Adipose tissue (tissue), 3 donors: ENCODE data around the gene HACD2. TPM values are rescaled to one million over a fixed set of nuclear protein-coding genes. Genes with fewer than 3 reads are reported as not detected.

ENCODE experiments used
- H3K27ac ChIP-seq: one replicate; pipeline ENCODE4 v1.5.1; 2013; ENCODE audit warnings: low read depth, low read length
- WGBS, 3 donors: extraction: QIAGEN DNeasy Blood & Tissue Kit; methylation state at CpG; one replicate each; pipeline ENCODE4 v1.1.7; 2013; 5-methylcytosine and 5-hydroxymethylcytosine counted together
- polyA plus RNA-seq, 3 donors: library from polyadenylated mRNA; stranded (reverse); fragments of 200-250 nt; gene quantifications; one replicate each; pipeline ENCODE4 v1.2.3, GENCODE V29; 2013
- donor health status: healthy with polysubstance abuse.
- donor health status: Bipolar disorder and iron deficiency.
- donor health status: healthy.

HACD2 gene
- polyA plus RNA-seq, 3 donors, result 11.7 to 44.8 (median 12.8) TPM

DNA sequence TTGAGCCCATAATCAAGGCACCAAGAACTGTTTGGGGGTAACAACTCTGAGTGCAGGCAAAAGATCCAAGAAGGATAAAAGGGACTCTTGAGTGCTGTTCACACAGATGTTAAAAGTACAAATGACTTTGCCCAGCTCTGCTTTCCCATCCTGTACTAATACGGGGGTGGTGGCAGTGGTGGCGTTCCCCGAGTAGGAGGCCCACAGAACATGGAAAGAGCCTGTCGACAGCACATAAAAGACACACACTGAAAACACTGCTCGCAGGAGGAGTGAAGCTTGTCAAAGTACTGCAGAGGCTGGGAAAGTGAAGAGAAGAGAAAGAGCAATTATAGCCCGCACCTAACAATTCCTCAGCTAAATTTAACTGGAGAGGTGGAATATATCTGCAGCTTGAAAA is 40.9 kb downstream of the HACD2 start:
- 89 to 95% (median 95%) methylated on average over 6 of the region's 6 CpGs for WGBS, 3 donors
- H3K27ac ChIP-seq, result no peak overlapping the region

DNA sequence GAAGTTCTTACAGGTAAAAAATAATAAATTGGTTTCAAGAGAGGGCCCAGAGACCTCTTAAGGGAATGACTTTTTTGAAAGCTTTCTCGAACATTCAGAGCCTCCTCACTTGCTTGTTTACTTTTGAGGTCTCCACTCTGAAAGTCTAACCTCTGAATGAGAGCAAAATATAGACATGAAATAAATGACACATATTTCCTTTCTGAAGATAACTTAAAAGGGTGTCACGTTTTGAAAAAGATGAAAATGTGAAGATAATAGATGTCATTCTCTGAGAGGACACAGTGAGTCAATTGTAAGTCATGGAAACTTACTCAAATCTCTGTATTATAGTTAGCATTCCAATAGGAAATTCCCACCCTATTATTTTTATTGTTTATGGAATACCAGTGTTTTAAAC is 44.6 kb downstream of the HACD2 start:
- no peak overlapping the region for H3K27ac ChIP-seq
- 64 to 69% (median 66%) methylated on average over 2 of the region's 2 CpGs for WGBS, 3 donors

DNA sequence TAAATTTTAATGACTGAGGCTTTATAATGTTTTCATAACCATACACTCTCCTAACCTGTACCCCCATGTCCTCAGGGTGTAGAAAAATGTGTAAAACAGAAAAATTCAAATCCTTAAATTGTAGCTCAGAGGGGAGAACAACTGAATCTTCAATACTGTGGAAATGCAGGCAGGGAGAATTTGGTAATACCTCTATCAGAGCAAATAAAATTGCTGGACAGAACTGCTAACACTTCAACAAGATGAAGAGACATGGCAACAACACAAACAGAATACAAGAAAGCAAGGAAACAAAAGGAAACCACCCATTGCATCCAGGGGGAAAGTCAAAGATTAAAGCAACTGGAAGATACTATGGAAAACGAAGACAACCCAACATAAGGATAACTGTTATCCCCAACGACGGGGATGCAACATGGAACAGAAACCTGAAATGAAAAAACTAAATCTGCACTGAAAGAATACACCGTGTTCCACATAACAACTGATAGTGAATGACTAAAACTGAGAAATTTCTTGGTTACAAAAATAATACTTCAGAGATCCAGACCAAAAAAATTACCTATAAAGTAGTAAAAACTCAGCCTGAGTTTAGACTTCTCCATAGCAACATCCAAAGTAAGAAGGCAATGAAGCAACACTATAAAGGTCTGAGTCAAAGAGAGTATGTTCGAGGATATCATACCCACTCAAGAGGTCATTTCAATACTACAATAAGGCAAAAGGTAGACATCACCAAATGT is 48.5 kb downstream of the HACD2 start:
- H3K27ac ChIP-seq, result no peak overlapping the region
- WGBS, 3 donors, result 92 to 94% (median 93%) methylated on average over 5 of the region's 5 CpGs

DNA sequence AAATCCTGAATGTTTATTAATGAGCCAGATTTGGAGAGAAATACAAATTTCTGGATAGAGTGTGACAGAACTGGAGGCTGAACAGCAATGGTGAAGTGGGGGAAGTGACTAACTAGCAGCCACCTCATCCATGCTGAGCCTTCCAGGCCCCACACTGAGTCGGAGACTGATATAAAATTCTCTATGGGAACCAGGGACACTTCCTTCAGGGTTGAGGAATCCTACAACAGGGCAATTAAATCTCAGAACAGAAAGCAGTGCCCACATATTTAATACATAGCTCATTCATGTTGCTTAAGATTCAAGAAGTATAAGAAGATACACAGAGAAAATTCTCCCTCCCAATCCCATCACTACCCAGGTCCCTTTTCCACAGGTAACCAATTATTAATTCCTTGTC is 49.3 kb downstream of the HACD2 start:
- 74 to 100% (median 84%) methylated on average over 1 of the region's 1 CpG for WGBS, 3 donors
- H3K27ac ChIP-seq, result no peak overlapping the region

DNA sequence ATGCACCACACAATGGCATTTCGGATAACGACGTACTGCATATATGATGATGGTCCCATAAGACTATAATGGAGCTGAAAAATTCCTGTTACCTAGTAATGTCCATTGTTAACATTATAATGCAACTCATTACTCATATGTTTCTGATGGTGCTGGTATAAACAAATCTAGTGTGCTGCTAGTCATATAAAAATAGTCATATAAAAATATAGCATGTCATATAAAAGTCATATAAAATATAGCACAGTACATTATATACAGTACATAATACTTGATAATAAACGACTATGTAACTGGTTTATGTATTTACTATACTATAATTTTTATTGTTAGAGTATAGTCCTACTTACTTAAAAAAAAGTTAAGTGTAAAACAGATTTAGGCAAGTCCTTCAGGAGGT is 50.6 kb downstream of the HACD2 start:
- WGBS, 3 donors, result 90 to 95% (median 92%) methylated on average over 4 of the region's 4 CpGs

DNA sequence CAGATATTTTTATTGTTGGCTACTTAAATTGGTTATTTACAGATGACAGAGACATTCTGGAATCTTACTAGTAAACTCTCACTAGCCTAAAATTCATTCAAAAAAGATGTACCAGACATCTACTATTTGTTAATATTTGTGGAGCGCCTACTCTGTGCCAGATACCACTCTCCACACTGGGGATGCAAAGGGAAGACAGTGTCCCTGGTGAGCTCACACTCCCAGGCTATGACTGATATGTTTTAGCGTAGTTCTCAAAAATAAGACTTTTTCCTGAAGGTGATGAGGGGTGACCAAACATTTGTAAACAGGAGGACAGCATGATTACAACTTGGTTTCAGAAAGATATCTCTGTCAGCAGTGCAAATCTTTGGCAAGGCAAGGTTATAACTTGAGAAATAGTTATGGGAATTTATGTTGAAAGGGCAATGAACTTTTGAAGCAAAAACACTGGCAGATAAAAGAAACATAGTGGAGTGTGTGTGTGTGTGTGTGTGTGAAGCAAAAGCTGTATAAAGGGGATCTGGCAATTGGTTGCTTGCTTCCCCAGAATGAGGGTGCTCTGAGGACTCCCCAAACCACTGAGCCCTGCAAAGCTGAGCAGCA is 51.2 kb downstream of the HACD2 start:
- WGBS, 3 donors, result 77 to 96% (median 86%) methylated on average over 2 of the region's 2 CpGs
- H3K27ac ChIP-seq, result no peak overlapping the region

More for the DNA sequence above, 50.6 kb downstream of the HACD2 start:
- H3K27ac ChIP-seq, result no peak overlapping the region

DNA sequence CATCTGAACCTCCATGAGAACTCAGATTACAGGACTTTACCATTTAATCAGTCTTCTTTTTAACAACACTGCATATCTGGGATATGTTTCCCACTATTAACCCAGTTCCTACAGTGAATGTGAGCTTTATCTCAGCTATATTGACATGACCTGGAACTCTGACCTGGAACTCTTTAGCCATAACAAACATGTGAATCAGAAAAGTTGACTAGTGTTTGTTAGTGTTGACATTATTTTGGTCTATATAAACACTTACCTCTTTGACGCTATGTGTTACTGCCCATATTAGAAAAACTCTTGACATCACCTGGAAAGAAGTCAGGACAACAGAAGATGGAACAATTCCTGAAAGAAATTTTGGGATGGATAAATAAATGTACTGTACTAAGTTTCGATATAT is 56.7 kb downstream of the HACD2 start:
- H3K27ac ChIP-seq, result no peak overlapping the region
- WGBS, 3 donors, result 77 to 98% (median 94%) methylated on average over 2 of the region's 2 CpGs

DNA sequence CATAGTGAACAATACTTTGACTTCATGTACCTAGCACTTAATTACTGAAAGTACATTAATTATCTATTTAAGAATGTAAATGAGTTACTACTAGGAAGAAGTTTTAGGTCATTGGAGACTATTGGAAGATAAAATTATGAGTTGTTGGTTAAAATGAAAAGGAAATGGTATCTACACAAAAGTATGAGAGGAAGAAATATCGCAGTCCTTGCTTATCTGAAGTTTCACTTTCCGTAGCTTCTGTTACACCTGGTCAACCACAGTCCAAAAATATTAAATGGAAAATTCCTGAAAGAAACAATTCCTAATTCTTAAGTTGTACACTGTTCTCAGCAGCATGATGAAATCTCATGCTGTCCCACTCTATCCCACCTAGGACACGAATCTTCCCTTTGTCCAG is 57.8 kb downstream of the HACD2 start:
- no peak overlapping the region for H3K27ac ChIP-seq
- 87 to 91% (median 91%) methylated on average over 3 of the region's 3 CpGs for WGBS, 3 donors

DNA sequence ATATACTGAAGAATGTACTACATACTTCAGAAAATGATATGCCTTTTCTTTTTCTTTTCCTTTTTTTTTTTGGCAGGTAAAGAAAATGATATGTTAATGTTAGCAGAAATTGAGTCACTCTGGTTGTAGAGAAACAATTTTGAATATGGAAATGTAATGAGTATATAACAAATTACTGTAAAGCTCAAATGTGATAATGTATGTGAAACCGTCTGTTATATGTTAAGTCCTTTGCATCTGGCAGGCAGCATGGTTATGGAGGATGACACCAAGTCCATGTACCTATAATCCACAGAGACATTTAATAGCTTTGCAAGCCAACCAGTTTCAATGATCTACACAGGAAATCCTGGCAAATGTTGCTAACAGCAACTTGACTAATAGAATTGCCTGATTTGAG is 58.4 kb downstream of the HACD2 start:
- 96 to 100% (median 97%) methylated on average over 1 of the region's 1 CpG for WGBS, 3 donors

DNA sequence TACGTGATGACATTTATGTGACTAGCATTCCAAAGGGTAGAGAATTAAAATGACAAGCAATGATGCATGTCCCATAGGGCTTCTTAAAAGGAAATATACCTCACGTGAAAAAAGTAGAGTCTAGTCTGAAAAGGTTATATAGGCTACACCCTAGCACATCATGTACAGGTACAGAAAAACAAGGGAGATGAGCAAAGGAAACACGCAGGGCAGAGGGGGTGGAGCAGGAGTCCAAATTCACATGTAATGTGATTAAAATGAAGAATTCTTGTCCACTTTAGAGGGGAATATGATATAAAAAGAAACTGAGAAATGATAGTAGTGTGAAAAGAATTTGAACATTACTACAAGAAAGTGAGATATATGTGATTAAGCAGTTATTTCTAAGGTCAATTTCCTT is 59.4 kb downstream of the HACD2 start:
- WGBS, 3 donors, result 78 to 96% (median 86%) methylated on average over 3 of the region's 3 CpGs
- H3K27ac ChIP-seq, result no peak overlapping the region

More for the DNA sequence above, 58.4 kb downstream of the HACD2 start:
- H3K27ac ChIP-seq, result no peak overlapping the region

DNA sequence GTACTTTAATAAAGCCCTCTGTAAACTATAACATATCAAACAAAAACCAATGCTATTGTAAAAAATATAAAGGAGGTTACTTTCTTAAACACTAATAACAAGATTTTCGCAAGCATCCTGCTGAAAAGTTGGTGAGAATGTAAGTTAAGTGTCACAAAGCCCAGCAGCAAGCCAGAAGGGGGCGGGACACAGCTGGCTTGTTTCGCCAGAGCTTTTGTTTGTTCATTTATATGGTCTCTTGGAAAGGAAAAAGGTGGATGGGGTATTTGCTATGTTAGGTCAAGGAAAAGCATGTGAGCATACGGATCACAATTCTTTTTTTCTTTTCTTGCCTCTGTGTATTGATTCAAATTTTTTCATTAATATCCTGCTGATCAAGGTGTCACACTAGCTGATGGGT is 59.9 kb downstream of the HACD2 start:
- H3K27ac ChIP-seq, result no peak overlapping the region
- 71 to 78% (median 78%) methylated on average over 4 of the region's 4 CpGs for WGBS, 3 donors

DNA sequence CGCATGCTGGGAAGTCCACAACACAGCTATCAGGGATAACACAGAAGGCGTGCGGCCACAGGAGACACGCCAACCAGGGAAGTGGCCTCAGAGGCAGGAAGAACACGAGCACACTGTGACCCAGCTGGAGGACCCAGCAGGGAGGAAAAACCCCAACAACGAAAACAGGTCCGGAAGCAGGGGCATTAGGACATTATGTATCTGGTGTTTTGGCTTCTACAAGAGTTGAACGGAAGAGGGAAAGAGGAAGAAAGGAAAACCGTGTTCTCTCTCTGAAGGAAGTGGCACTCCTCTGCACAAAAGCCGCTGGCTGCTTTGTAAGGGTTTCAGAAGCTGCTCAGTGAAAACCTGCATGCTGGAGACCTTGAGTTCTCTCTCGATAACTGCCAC is 61.8 kb downstream of the HACD2 start:
- WGBS, 3 donors, result 36 to 82% (median 59%) methylated on average over 11 of the region's 11 CpGs
- no peak overlapping the region for H3K27ac ChIP-seq

DNA sequence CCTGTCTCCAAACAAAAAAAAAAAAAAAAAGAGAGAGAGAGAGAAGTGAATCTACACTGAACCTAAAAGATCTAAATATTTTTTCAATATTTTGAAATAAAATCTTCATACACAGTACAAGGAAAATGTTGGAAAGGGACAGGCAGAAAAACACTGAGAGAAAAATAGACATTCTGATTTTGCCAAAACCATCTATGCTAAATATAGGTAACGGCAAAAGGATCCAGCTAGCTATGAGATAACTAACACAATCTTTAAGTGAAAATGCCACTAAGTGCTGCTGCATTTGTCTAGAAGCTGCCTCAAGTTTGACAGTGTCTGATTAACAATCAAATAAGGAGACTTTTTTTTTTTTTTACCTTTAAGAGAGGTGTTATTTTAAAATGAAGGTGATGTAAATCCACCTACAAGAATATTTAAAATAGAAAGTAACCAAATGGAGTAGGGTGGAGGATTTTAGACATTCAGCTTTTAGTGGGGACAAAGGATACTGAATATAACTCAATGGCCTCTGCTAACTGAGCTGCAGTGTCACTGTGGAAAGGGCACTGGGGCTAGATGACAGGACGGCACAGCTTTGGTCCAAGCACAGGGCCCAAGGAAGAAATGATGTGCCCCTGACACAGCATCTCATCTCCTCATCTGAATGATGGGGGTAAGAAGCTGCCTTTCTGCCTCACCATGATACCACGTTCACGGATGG is 62.4 kb downstream of the HACD2 start:
- 49 to 98% (median 54%) methylated on average over 4 of the region's 4 CpGs for WGBS, 3 donors
- no peak overlapping the region for H3K27ac ChIP-seq

DNA sequence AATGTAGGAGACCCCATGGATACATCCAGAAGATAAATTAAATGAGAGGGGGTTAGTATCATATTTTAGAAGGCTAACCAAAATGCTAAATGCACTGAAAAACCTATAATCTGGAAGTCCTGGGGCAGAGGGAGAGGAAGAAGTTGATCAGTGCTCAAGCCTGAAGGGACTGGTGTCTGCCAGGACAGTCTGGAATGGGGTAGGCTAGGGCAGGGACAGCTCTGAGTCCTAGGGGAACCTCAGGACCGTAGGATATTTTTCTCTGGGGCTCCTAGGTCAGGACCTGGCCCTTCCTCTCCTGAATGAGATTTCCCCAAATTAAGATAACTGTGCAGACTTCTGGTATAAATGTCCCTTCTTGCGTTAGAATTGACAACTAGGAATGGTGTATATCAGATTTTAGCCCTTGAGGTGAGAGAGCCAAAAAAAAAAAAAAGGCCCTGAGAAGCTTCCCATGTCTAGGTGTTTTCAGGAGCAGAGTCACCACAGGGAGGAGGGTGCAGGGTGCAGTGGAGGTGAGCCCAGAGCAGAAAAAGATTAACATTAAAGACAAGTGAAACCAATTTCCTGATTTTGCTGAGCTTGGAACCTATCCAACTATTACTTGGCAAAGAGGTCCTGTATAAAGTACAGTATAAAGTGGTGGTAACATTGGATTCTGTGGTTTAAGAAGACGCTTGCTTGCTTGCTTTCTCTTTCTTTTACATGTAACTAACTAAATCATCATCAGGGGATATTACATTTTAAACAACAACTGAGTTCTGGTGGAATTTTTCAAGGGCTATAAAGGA is 63.5 kb downstream of the HACD2 start:
- H3K27ac ChIP-seq, result no peak overlapping the region
- 45 to 53% (median 49%) methylated on average over 3 of the region's 3 CpGs for WGBS, 3 donors

DNA sequence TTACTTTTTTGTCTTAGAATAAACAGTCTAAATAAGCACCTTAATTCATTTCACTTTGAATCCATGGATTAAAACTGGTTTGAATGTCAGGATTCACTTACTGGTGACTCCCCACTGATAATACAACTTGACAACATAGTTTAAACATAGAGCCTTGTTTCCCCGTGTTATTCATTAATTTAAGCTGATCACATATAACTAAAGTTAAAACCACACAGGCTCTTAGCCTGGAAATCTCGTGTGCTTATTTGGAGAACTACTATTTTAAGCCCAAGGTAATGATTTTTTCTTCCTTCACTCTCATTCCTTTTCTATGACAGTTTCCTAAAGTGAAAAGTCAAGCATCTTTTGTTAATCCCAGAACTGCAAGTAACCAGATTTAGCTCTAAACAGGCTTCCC is 64.2 kb downstream of the HACD2 start:
- WGBS, 3 donors, result 45 to 57% (median 55%) methylated on average over 2 of the region's 2 CpGs
- H3K27ac ChIP-seq, result no peak overlapping the region

DNA sequence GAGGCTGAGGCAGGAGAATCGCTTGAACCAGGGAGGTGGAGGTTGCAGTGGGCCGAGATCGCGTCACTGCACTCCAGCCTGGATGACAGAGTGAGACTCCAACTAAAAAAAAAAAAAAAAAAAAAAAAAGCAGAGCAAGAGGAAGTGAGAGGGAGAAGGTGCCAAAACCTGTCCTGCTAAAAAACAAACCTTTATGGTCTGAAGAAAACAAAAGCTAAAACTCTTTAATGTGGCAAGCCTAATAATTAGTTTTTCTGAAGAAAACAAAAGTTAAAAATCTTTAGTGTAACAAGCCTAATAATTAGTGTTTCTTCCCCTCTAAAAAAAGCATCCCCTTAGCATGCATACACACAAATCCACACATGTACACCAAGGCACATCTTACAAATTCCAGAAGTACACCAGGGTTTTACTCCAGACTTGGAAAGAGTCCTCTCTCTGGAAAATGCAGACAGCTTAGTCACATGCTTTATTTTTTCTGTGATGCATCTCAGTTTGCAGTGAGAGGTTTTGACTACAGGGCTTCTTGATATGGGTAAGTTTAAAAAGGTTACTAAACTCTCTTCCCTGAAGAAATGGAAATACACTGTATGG is 65.9 kb downstream of the HACD2 start:
- H3K27ac ChIP-seq, result no peak overlapping the region
- WGBS, 3 donors, result 75 to 92% (median 83%) methylated on average over 4 of the region's 4 CpGs

DNA sequence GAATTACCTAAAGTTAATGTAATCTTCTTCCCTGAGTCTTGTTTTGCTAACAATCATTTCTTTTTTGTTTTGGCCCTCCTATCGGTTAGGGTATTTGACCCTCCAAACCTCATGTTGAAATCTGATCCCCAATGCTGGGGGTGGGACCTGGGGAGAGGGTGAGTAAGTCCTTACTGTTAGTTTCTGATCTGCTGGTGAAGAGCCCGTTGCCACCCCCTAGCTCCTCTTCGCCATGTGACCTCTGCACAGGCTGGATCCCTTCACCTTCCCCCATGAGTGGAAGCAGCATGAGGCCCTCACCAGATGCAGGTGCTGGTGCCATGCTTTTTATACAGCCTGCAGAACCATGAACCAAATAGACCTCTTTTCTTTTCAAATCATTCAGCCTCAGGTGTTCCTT is 73.1 kb downstream of the HACD2 start:
- H3K27ac ChIP-seq, result no peak overlapping the region
- 85 to 91% (median 86%) methylated on average over 3 of the region's 3 CpGs for WGBS, 3 donors

DNA sequence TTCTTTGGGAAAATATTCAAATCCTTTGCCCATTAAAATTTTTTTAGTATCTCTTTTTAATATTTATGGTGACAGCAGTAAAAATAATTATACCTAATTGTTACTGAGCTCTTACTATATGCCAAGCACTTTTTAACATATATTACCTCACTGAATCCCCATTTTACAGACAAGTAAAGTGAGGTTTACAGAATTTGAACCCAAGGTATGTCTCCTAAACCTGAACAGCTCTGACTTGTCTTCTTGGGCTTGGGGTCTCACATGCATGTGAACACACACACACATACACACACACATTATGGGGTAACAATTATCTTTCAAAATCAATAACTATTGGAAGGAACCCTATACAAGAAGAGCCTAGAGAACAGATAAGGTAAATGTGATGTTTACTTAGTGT is 73.8 kb downstream of the HACD2 start:
- H3K27ac ChIP-seq, result no peak overlapping the region

DNA sequence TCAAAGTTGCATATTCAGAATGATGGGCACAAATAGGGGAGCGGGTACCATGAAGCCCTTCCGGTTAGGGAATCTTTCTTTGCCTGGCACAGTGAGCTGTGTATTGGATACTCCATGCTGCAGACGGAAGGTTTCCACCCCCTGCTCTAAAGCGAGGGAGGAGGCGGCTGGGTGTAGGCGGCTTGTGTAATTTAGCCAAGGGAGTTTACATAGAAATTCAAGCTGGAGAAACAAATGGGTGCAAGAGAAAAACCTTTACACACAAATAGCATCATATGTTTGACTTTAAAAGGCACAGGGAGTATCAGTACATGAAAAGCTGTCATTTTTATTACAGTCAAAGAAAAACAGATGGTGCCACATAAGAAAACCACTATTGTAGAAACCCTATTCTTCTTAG is 76.7 kb downstream of the HACD2 start:
- 80 to 96% (median 85%) methylated on average over 6 of the region's 6 CpGs for WGBS, 3 donors
- H3K27ac ChIP-seq, result no peak overlapping the region
